HUES64 (cell line): ENCODE results near the gene ORMDL3. TPM values are rescaled to one million over a fixed set of nuclear protein-coding genes. Genes with fewer than 3 reads are reported as not detected.

Experiments
- H3K27ac ChIP-seq: 2 replicates; pipeline ENCODE4 v1.7.0; 2013; ENCODE audit warnings: low read depth, low read length, inconsistent platforms
- H3K27me3 ChIP-seq: 2 replicates; pipeline ENCODE4 v1.6.1; 2013; ENCODE audit warnings: mild to moderate bottlenecking, low read length; ENCODE audit not compliant: insufficient read depth
- H3K36me3 ChIP-seq: 2 replicates; pipeline ENCODE4 v1.6.1; 2013; ENCODE audit warnings: mild to moderate bottlenecking, low read length; ENCODE audit not compliant: insufficient read depth
- H3K4me1 ChIP-seq: 2 replicates; pipeline ENCODE4 v1.6.1; 2013; ENCODE audit warnings: mild to moderate bottlenecking, low read length, moderate library complexity; ENCODE audit not compliant: insufficient read depth
- H3K4me3 ChIP-seq: 2 replicates; pipeline ENCODE4 v1.5.1; 2013; ENCODE audit warnings: mild to moderate bottlenecking, low read length, moderate library complexity
- H3K9ac ChIP-seq: 2 replicates; pipeline ENCODE4 v1.6.1; 2013; ENCODE audit warnings: mild to moderate bottlenecking, low read depth, low read length
- H3K9me3 ChIP-seq: 2 replicates; pipeline ENCODE4 v1.6.1; 2013; ENCODE audit warnings: low read depth, low read length; ENCODE audit not compliant: insufficient read depth
- WGBS: fragments of 150-250, 120-280 bp; methylation state at CpG from one replicate; pipeline ENCODE4 v1.1.7; 2013; ENCODE audit warnings: missing lambda C conversion rate; 5-methylcytosine and 5-hydroxymethylcytosine counted together
- polyA plus RNA-seq, 2 experiments: library from polyadenylated mRNA; stranded (reverse); fragments of 50-300 nt; gene quantifications; one replicate each; pipeline ENCODE4 v1.2.3, GENCODE V29; 2013

ORMDL3 gene
- 33.6 TPM for polyA plus RNA-seq (2013, experiment 1 of 2)
- polyA plus RNA-seq (2013, experiment 2 of 2), result 41.3 TPM

GRCh38 chr17:39927101-39927928 is at the start of gene ORMDL3, which contains the start of gene LRRC3C:
Gene ORMDL3, minus strand, starts transcription at chr17:39927601. Its CDS starts 3,398 bp downstream, at chr17:39924203.
Gene LRRC3C, plus strand, starts transcription at chr17:39927732. Its CDS starts 13,792 bp downstream, at chr17:39941524.
- H3K9me3 ChIP-seq, result no peaks in the 10 kb centered on the region
- peak within 1 kb of the TSS; percentile 82 for H3K27ac ChIP-seq
- no peaks in the 10 kb centered on the region for H3K27me3 ChIP-seq
- H3K36me3 ChIP-seq, result peaks cover 19% of the 10 kb centered on the region
- H3K4me3 ChIP-seq, result peak within 1 kb of the TSS; percentile 87
- peaks cover 26% of the 10 kb centered on the region for H3K4me1 ChIP-seq
- under 1% methylated on average over 71 of the region's 72 CpGs for WGBS
- H3K9ac ChIP-seq, result peak within 1 kb of the TSS; percentile 75

GRCh38 chr17:39975801-39976200 is 48.4 kb upstream of the ORMDL3 start:
- H3K27ac ChIP-seq, result no peak overlapping the region
- no peak overlapping the region for H3K9ac ChIP-seq
- no peaks in the 10 kb centered on the region for H3K9me3 ChIP-seq
- H3K36me3 ChIP-seq, result no peaks in the 10 kb centered on the region
- H3K4me3 ChIP-seq, result no peak overlapping the region
- 84% methylated on average over 4 of the region's 4 CpGs for WGBS
- H3K4me1 ChIP-seq, result peaks cover 10% of the 10 kb centered on the region
- no peaks in the 10 kb centered on the region for H3K27me3 ChIP-seq

- Histone ChIP-seq H3K27ac (no peak overlapping the region), H3K36me3 (no peaks in the 10 kb centered on the region), H3K9ac (no peak overlapping the region), H3K4me3 (no peak overlapping the region), H3K4me1 (peaks cover 6% of the 10 kb centered on the region), H3K9me3 (no peaks in the 10 kb centered on the region), H3K27me3 (peaks cover 3% of the 10 kb centered on the region; the same call in 1 of the 2 replicates)
- 90% methylated on average over 5 of the region's 5 CpGs for WGBS
These were observed 47.0 kb upstream of the ORMDL3 start for GRCh38 chr17:39974433-39974832.

GRCh38 chr17:39973496-39973895 is 46.1 kb upstream of the ORMDL3 start:
- no peak overlapping the region for H3K27ac ChIP-seq
- 99% methylated on average over 2 of the region's 2 CpGs for WGBS

GRCh38 chr17:39972271-39972670 is 44.9 kb upstream of the ORMDL3 start:
- Histone ChIP-seq H3K4me1 (no peaks in the 10 kb centered on the region), H3K9ac (no peak overlapping the region), H3K4me3 (no peak overlapping the region), H3K36me3 (no peaks in the 10 kb centered on the region), H3K27me3 (peaks cover 3% of the 10 kb centered on the region; the same call in 1 of the 2 replicates), H3K9me3 (no peaks in the 10 kb centered on the region), H3K27ac (no peak overlapping the region)
- 69% methylated on average over 3 of the region's 3 CpGs for WGBS

More at GRCh38 chr17:39973496-39973895, 46.1 kb upstream of the ORMDL3 start:
- Histone ChIP-seq H3K27me3 (peaks cover 3% of the 10 kb centered on the region; the same call in 1 of the 2 replicates), H3K36me3 (no peaks in the 10 kb centered on the region), H3K9me3 (no peaks in the 10 kb centered on the region), H3K4me3 (no peak overlapping the region), H3K9ac (no peak overlapping the region), H3K4me1 (no peaks in the 10 kb centered on the region)

GRCh38 chr17:39971076-39971603 is 43.7 kb upstream of the ORMDL3 start:
- H3K27me3 ChIP-seq, result peaks cover 3% of the 10 kb centered on the region; the same call in 1 of the 2 replicates
- H3K4me3 ChIP-seq, result no peak overlapping the region
- no peaks in the 10 kb centered on the region for H3K36me3 ChIP-seq
- no peak overlapping the region for H3K9ac ChIP-seq
- WGBS, result 96% methylated on average over 4 of the region's 4 CpGs
- no peak overlapping the region for H3K27ac ChIP-seq
- no peaks in the 10 kb centered on the region for H3K9me3 ChIP-seq
- no peaks in the 10 kb centered on the region for H3K4me1 ChIP-seq

GRCh38 chr17:39970157-39970692 is 42.8 kb upstream of the ORMDL3 start:
- no peaks in the 10 kb centered on the region for H3K4me1 ChIP-seq
- H3K27ac ChIP-seq, result no peak overlapping the region
- 81% methylated on average over 7 of the region's 7 CpGs for WGBS
- H3K27me3 ChIP-seq, result peaks cover 3% of the 10 kb centered on the region; the same call in 1 of the 2 replicates
- H3K9ac ChIP-seq, result no peak overlapping the region
- no peaks in the 10 kb centered on the region for H3K36me3 ChIP-seq
- no peak overlapping the region for H3K4me3 ChIP-seq
- no peaks in the 10 kb centered on the region for H3K9me3 ChIP-seq

GRCh38 chr17:39969375-39969774 is 42.0 kb upstream of the ORMDL3 start:
- Histone ChIP-seq H3K36me3 (no peaks in the 10 kb centered on the region), H3K27me3 (peaks cover 3% of the 10 kb centered on the region; the same call in 1 of the 2 replicates), H3K9ac (no peak overlapping the region), H3K4me3 (no peak overlapping the region), H3K27ac (no peak overlapping the region), H3K9me3 (no peaks in the 10 kb centered on the region), H3K4me1 (no peaks in the 10 kb centered on the region)
- 93% methylated on average over 6 of the region's 6 CpGs for WGBS

GRCh38 chr17:39968761-39969160 is 41.4 kb upstream of the ORMDL3 start:
- Histone ChIP-seq H3K9ac (no peak overlapping the region), H3K27me3 (peaks cover 3% of the 10 kb centered on the region; the same call in 1 of the 2 replicates), H3K4me3 (no peak overlapping the region), H3K36me3 (no peaks in the 10 kb centered on the region), H3K27ac (no peak overlapping the region), H3K9me3 (no peaks in the 10 kb centered on the region), H3K4me1 (no peaks in the 10 kb centered on the region)
- WGBS, result 84% methylated on average over 2 of the region's 2 CpGs

- WGBS, result 91% methylated on average over 6 of the region's 6 CpGs
- H3K27me3 ChIP-seq, result peaks cover 3% of the 10 kb centered on the region; the same call in 1 of the 2 replicates
- H3K27ac ChIP-seq, result no peak overlapping the region
- no peak overlapping the region for H3K4me3 ChIP-seq
- H3K9ac ChIP-seq, result no peak overlapping the region
- no peaks in the 10 kb centered on the region for H3K36me3 ChIP-seq
- H3K9me3 ChIP-seq, result no peaks in the 10 kb centered on the region
- no peaks in the 10 kb centered on the region for H3K4me1 ChIP-seq
These were observed 39.4 kb upstream of the ORMDL3 start for GRCh38 chr17:39966771-39967170.
